Sigmoid colon (tissue), 7 donors: Measurements from ENCODE around the gene SLC17A2. TPM values are rescaled to one million over a fixed set of nuclear protein-coding genes. Genes with fewer than 3 reads are reported as not detected.

Experiments used
- DNase-seq: peaks from one replicate; pipeline ENCODE4 v3.0.0-alpha.2; 2019
- H3K27ac ChIP-seq, 4 donors: fragments of 200-600 bp; sonication (generic); one replicate each; pipeline ENCODE4 v1.5.1; 2016 to 2019; ENCODE audit warnings: mild to moderate bottlenecking in 1 of 4
- H3K27me3 ChIP-seq, 3 donors: fragments of 200-600 bp; sonication (generic); one replicate each; pipeline ENCODE4 v1.5.1; 2019; ENCODE audit warnings: mild to moderate bottlenecking in 1 of 3
- H3K36me3 ChIP-seq, 4 donors: fragments of 200-600 bp; sonication (generic); one replicate each; pipeline ENCODE4 v1.5.1; 2016 to 2019
- H3K4me1 ChIP-seq, 4 donors: fragments of 200-600 bp; sonication (generic); one replicate each; pipeline ENCODE4 v1.5.1; 2017 to 2019
- H3K4me3 ChIP-seq, 4 donors: fragments of 200-600 bp; sonication (generic); one replicate each; pipeline ENCODE4 v1.5.1; 2017 to 2019; ENCODE audit warnings: mild to moderate bottlenecking in 2 of 4, moderate library complexity in 1 of 4
- H3K9me3 ChIP-seq, 4 donors: fragments of 200-600 bp in 3 of 4; sonication (generic) in 3 of 4; one replicate each; pipeline versions ENCODE4 v1.5.1 to v1.6.1; 2013 to 2019
- EP300 ChIP-seq, 4 donors: sonication (generic); formaldehyde crosslinking; IDR thresholded peaks; one replicate each; pipeline ENCODE4 v1.6.1; 2017; ENCODE audit warnings: antibody characterized with exemption in 4 of 4
- POLR2A ChIP-seq, 2 donors: fragments of 450-650 bp; IDR thresholded peaks; one replicate each; pipeline ENCODE4 v1.6.1; 2016; ENCODE audit warnings: antibody characterized with exemption in 2 of 2, mild to moderate bottlenecking in 2 of 2, moderate library complexity in 2 of 2
- POLR2AphosphoS5 ChIP-seq, 4 donors: sonication (generic); formaldehyde crosslinking; IDR thresholded peaks; one replicate each; pipeline ENCODE4 v1.6.1; 2017; ENCODE audit warnings: antibody characterized with exemption in 4 of 4
- WGBS, 2 donors: extraction: QIAGEN DNeasy Blood & Tissue Kit; methylation state at CpG; one replicate each; pipeline ENCODE4 v1.1.7; 2013; 5-methylcytosine and 5-hydroxymethylcytosine counted together
- intact Hi-C: fragments of 100-400 bp; cut with DNase I; formaldehyde crosslinking; loops from one replicate; pipeline ENCODE4 v1.15.1; 2023
- polyA plus RNA-seq, 3 donors: library from polyadenylated mRNA; stranded (reverse); fragments of 200-250 nt; gene quantifications; one replicate each; pipeline ENCODE4 v1.2.3, GENCODE V29; 2013
- total RNA-seq, 4 donors: library from RNA; depleted of rRNA; stranded (reverse); fragments of >200 nt; gene quantifications; one replicate each; pipeline ENCODE4 v1.1.0, GENCODE V29; 2016
- TF ChIP-seq, protein P1 (sequence below), 4 experiments: fragments of 450-650 bp in 3 of 4; fragments of 200-600 bp in 1 of 4; IDR thresholded peaks; one replicate each; pipeline ENCODE4 v1.5.1; 2016 to 2019; ENCODE audit warnings: antibody characterized with exemption in 4 of 4, mild to moderate bottlenecking in 3 of 4, moderate library complexity in 2 of 4
- donor health status: healthy with polysubstance abuse.
- donor health status: Bipolar disorder and iron deficiency.
- donor health status: healthy.

The SLC17A2 gene
- total and polyA plus RNA-seq, 7 donors, result not detected

DNA sequence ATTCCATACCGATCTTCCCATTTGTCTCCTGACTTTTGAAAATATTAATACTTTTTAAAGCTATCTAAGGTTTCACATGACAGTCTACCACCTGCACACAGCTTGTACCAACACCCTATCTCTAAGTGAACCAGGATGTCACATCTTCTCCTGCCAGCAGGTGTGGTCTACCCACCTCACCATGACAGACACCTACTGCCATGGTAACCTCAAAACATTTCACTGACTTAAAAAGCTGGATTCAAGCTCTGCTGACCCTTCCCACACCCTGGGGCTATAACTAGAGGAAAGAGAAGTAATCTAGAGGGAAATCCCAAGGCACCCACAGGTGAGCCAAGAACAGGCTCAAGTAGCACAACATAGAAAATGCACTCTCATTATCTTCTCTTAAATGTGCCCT, 57.7 kb downstream of the SLC17A2 start:
- no peak for TF ChIP-seq POLR2AphosphoS5 (IDR thresholded peaks at IDR 0.05)
- no peak for TF ChIP-seq POLR2A (IDR thresholded peaks at IDR 0.05)
- H3K4me3 ChIP-seq, result no peak overlapping the region
- no peaks in the 10 kb centered on the region for H3K4me1 ChIP-seq
- 94 to 99% methylated on average over 1 of the region's 1 CpG for WGBS, 2 donors
- H3K27ac ChIP-seq, result no peak overlapping the region
- intact Hi-C loops, result no loop called here
- H3K9me3 ChIP-seq, result no peaks in the 10 kb centered on the region
- H3K27me3 ChIP-seq, result no peaks in the 10 kb centered on the region
- H3K36me3 ChIP-seq, result no peaks in the 10 kb centered on the region
- DNase-seq, result no peak

DNA sequence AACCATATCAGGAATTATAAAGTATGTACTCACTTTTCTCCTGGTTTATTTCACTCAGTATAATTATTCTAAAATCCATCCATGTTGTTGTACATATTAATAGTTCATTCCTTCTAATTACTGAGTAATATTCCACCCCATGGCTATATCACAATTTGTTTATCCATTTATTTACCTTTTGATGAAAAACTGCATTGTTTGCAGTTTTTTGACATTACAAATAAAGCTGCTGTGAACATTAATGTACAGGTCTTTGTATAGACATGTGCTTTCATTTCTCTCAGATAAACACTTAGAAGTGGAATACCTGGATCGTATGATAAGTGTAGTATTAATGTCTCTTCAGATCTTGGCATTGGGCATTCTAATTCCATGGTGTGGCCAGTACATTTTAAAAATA, 60.7 kb downstream of the SLC17A2 start:
- Histone ChIP-seq H3K27ac (no peak overlapping the region), H3K9me3 (no peaks in the 10 kb centered on the region), H3K4me1 (no peaks in the 10 kb centered on the region), H3K4me3 (no peak overlapping the region), H3K36me3 (no peaks in the 10 kb centered on the region), H3K27me3 (no peaks in the 10 kb centered on the region)
- DNase-seq, result no peak
- 36 to 86% methylated on average over 1 of the region's 1 CpG for WGBS, 2 donors
- TF ChIP-seq, protein P1, sequence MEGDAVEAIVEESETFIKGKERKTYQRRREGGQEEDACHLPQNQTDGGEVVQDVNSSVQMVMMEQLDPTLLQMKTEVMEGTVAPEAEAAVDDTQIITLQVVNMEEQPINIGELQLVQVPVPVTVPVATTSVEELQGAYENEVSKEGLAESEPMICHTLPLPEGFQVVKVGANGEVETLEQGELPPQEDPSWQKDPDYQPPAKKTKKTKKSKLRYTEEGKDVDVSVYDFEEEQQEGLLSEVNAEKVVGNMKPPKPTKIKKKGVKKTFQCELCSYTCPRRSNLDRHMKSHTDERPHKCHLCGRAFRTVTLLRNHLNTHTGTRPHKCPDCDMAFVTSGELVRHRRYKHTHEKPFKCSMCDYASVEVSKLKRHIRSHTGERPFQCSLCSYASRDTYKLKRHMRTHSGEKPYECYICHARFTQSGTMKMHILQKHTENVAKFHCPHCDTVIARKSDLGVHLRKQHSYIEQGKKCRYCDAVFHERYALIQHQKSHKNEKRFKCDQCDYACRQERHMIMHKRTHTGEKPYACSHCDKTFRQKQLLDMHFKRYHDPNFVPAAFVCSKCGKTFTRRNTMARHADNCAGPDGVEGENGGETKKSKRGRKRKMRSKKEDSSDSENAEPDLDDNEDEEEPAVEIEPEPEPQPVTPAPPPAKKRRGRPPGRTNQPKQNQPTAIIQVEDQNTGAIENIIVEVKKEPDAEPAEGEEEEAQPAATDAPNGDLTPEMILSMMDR (IDR thresholded peaks at IDR 0.05), result no peak
- TF ChIP-seq POLR2AphosphoS5 (IDR thresholded peaks at IDR 0.05) (no peak), EP300 (IDR thresholded peaks at IDR 0.05) (no peak), POLR2A (IDR thresholded peaks at IDR 0.05) (no peak)
- intact Hi-C loops, result no loop called here

DNA sequence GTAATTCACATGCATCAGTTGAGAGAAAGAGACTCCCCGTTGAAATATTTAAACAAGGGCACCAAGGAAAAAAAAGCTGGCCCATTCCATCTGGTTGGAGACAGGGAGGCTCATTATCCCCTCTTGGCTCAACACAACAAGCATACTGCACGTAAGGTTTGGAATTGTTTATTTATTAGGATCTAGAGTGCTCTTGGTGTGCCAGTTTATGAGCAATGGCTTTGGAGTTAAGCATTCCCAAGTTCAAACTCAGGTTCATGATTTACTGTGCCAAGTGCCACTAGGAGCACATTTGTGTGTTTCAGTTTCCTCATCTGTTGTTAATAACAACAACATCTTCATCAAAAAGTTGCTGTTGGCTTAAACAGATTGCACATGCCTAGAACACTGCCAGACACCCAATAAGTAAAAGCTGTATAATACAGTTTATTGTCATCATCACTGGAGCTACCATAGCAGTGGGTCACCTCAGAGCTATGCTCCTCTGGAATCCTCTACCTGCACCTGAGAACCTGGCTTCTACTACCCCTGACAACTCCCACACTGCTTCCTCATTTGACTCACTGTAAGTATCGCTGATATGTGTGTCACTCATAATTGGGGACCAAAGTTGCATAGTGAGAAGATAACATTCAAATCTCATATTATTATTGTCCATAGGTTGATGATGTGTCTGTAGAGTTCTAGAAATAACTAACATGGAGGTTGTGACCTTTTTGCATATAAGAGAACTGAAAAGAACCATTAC, 61.9 kb downstream of the SLC17A2 start:
- H3K36me3 ChIP-seq, result no peaks in the 10 kb centered on the region
- intact Hi-C loops, result no loop called here
- H3K27ac ChIP-seq, result no peak overlapping the region
- H3K9me3 ChIP-seq, result no peaks in the 10 kb centered on the region
- H3K27me3 ChIP-seq, result no peaks in the 10 kb centered on the region
- WGBS, 2 donors, result 83 to 85% methylated on average over 3 of the region's 3 CpGs
- TF ChIP-seq POLR2AphosphoS5 (IDR thresholded peaks at IDR 0.05), result no peak
- TF ChIP-seq, protein P1 (IDR thresholded peaks at IDR 0.05), result no peak
- no peak for TF ChIP-seq POLR2A (IDR thresholded peaks at IDR 0.05)
- TF ChIP-seq EP300 (IDR thresholded peaks at IDR 0.05), result no peak
- DNase-seq, result no peak
- no peak overlapping the region for H3K4me3 ChIP-seq
- H3K4me1 ChIP-seq, result no peaks in the 10 kb centered on the region

DNA sequence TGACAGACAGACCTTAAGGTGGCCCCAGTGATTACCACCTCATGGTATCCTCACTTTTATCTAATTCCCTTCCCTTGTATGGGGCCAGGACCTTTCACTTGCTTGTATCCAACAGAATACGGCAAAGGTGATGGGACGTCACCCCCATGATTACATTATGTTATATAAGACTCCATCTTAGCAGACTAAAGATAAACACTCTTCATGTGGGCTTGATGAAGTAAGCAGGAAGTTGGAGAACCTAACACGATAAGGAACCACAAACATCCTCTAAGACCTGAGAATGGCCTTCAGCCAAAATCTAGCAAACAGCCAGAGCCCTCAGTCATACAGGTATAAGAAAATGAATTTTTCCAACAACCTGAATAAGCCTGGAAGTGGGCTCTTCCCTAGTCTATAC, 64.5 kb downstream of the SLC17A2 start:
- TF ChIP-seq EP300 (IDR thresholded peaks at IDR 0.05) (no peak), POLR2A (IDR thresholded peaks at IDR 0.05) (no peak), POLR2AphosphoS5 (IDR thresholded peaks at IDR 0.05) (no peak)
- TF ChIP-seq, protein P1 (IDR thresholded peaks at IDR 0.05), result no peak
- no peak overlapping the region for H3K27ac ChIP-seq
- no peaks in the 10 kb centered on the region for H3K36me3 ChIP-seq
- WGBS, 2 donors, result 55 to 75% methylated on average over 3 of the region's 3 CpGs
- no peak for DNase-seq
- H3K27me3 ChIP-seq, result no peaks in the 10 kb centered on the region
- no peaks in the 10 kb centered on the region for H3K9me3 ChIP-seq
- H3K4me1 ChIP-seq, result no peaks in the 10 kb centered on the region
- intact Hi-C loops, result no loop called here
- no peak overlapping the region for H3K4me3 ChIP-seq

DNA sequence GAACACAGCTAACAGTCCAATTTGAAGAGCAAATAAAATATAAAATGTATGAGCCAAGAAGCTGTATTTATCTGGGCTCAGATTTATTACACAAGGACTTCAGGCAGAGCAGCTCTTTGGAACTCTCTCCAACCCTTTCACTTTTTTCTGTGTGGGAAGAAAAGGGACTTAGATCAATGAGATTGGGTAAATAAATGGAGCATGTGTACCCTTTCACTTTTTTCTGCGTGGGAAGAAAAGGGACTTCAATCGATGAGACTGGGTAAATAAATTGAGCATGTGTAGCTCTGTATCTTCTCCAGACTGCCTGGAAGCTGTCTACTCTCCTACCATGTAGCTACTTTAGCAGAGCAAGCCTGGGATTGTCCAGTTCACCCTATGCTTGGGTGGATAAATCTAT, 67.1 kb downstream of the SLC17A2 start:
- H3K9me3 ChIP-seq, result no peaks in the 10 kb centered on the region
- no peaks in the 10 kb centered on the region for H3K4me1 ChIP-seq
- H3K27me3 ChIP-seq, result no peaks in the 10 kb centered on the region
- no peak for DNase-seq
- H3K36me3 ChIP-seq, result no peaks in the 10 kb centered on the region
- intact Hi-C loops, result no loop called here
- H3K27ac ChIP-seq, result no peak overlapping the region
- no peak overlapping the region for H3K4me3 ChIP-seq
- TF ChIP-seq POLR2A (IDR thresholded peaks at IDR 0.05) (no peak), EP300 (IDR thresholded peaks at IDR 0.05) (no peak), POLR2AphosphoS5 (IDR thresholded peaks at IDR 0.05) (no peak)
- TF ChIP-seq, protein P1 (IDR thresholded peaks at IDR 0.05), result no peak
- 30 to 65% methylated on average over 2 of the region's 2 CpGs for WGBS, 2 donors

Other genes with a start within 250 kb of the SLC17A2 start
- under 1 TPM in 1 of 4 donors, not detected in 3; under 0.01 TPM for gene SLC17A4, start 175.9 kb downstream of the SLC17A2 start, total RNA-seq
- 10 to 100 TPM in 2 of 3 donors, 1 to 10 TPM in 1; 8.7 to 24.7 (median 12.6) TPM for gene SLC17A4, start 175.9 kb downstream of the SLC17A2 start, polyA plus RNA-seq
- gene SLC17A1, start 98.6 kb downstream of the SLC17A2 start, total RNA-seq, result not detected
- gene SLC17A1, start 98.6 kb downstream of the SLC17A2 start, polyA plus RNA-seq, result under 1 TPM in 1 of 3 donors, not detected in 2; 0.04 TPM
- not detected for gene SLC17A3, start 56.4 kb downstream of the SLC17A2 start, total RNA-seq
- not detected for gene SLC17A3, start 56.4 kb downstream of the SLC17A2 start, polyA plus RNA-seq
- gene TRIM38, start 32.1 kb upstream of the SLC17A2 start, total RNA-seq, result 10 to 100 TPM in 1 of 4 donors, 1 to 10 TPM in 3; 7.5 to 13.3 (median 8.2) TPM
- 10 to 100 TPM in 1 of 3 donors, 1 to 10 TPM in 2; 4.2 to 10.2 (median 5.1) TPM for gene TRIM38, start 32.1 kb upstream of the SLC17A2 start, polyA plus RNA-seq
- gene HFE, start 156.7 kb upstream of the SLC17A2 start, total RNA-seq, result 1 to 10 TPM; 4.4 to 7.8 (median 4.9) TPM
- 1 to 10 TPM; 1.6 to 6.9 (median 1.8) TPM for gene HFE, start 156.7 kb upstream of the SLC17A2 start, polyA plus RNA-seq